ENCODE measurements around the gene MORN5. TPM values are rescaled to one million over a fixed set of nuclear protein-coding genes. Genes with fewer than 3 reads are reported as not detected.

Gene MORN5
- polyA plus RNA-seq, 2 of the 4 experiments (the other 2 are of a cell fraction): not detected

DNA sequence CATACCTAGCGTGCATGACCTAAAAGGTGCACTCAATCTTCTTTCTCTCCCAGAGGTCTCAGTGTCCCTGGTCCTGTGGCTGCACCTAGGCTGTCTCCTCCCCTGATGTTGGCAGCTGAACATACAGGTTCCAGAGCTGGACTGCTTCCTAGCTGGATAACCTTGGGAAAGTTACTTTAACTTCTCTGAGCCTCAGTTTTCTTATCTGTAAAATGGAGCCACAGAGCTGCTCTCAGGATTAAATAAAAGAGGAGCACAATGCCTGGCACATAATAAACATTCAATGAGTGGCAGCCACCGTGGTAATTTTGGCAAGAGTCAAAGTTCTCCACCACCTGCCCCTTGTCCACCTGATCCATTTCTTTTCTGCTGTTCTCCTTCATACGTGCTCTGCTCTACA is 14.0 kb downstream of the MORN5 start (continued):
- TF ChIP-seq, protein P1, sequence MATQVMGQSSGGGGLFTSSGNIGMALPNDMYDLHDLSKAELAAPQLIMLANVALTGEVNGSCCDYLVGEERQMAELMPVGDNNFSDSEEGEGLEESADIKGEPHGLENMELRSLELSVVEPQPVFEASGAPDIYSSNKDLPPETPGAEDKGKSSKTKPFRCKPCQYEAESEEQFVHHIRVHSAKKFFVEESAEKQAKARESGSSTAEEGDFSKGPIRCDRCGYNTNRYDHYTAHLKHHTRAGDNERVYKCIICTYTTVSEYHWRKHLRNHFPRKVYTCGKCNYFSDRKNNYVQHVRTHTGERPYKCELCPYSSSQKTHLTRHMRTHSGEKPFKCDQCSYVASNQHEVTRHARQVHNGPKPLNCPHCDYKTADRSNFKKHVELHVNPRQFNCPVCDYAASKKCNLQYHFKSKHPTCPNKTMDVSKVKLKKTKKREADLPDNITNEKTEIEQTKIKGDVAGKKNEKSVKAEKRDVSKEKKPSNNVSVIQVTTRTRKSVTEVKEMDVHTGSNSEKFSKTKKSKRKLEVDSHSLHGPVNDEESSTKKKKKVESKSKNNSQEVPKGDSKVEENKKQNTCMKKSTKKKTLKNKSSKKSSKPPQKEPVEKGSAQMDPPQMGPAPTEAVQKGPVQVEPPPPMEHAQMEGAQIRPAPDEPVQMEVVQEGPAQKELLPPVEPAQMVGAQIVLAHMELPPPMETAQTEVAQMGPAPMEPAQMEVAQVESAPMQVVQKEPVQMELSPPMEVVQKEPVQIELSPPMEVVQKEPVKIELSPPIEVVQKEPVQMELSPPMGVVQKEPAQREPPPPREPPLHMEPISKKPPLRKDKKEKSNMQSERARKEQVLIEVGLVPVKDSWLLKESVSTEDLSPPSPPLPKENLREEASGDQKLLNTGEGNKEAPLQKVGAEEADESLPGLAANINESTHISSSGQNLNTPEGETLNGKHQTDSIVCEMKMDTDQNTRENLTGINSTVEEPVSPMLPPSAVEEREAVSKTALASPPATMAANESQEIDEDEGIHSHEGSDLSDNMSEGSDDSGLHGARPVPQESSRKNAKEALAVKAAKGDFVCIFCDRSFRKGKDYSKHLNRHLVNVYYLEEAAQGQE (IDR thresholded peaks at IDR 0.05): no peak

DNA sequence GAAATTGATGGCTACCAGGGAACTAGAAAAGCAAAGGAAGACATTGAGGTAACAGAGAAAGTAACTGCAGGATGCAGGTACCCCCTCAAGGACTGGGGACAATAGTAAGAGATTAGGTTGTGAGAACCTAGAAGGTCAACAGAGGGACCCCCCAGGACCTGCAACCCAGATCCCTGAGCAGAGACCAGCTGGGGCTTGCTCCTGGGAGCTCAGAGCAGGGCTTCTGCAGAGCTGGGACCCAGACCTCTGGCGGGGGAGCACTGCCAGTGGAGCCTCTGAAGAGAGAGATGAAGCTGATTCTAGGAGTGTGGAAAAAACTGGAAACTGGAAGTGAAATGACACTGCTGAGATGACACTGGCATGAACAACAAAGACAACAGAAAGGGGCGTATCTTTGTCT is 17.2 kb downstream of the MORN5 start:
- peaks cover 8% of the 10 kb centered on the region for H3K4me1 ChIP-seq
- ATAC-seq: no peak
- FAIRE-seq: no peak
- ChIA-PET POLR2A (no interaction called here), CTCF (interaction anchor here (0.8 to 1.2 kb wide), 4 partner anchors 9 to 174 kb away, joined by 3 to 4 read pairs (median 4); no protein-coding TSS in a partner anchor)
- H3K9me3 ChIP-seq: no peaks in the 10 kb centered on the region
- H3K27ac ChIP-seq: no peak overlapping the region
- TF ChIP-seq HDAC2 (IDR thresholded peaks at IDR 0.05) (no peak), HOXB13 (CRISPR knock-in tag; IDR thresholded peaks at IDR 0.05; ENCODE audit: low read depth) (no peak), PHF8 (IDR thresholded peaks at IDR 0.05; ENCODE audit: borderline replicate concordance, low read depth) (no peak), MAZ (IDR thresholded peaks at IDR 0.05; ENCODE audit: borderline replicate concordance, low read depth, low read length) (no peak), TP53 (CRISPR knock-in tag; IDR thresholded peaks at IDR 0.05) (no peak), POLR2AphosphoS2 (conservative IDR thresholded peaks at IDR 0.05; ENCODE audit: low read length) (no peak), BHLHE40 (IDR thresholded peaks at IDR 0.05; ENCODE audit: low read depth, low read length) (no peak), HEYL (CRISPR knock-in tag; IDR thresholded peaks at IDR 0.05) (no peak), GATA3 (IDR thresholded peaks at IDR 0.05; ENCODE audit: borderline replicate concordance) (no peak), CHD4 (IDR thresholded peaks at IDR 0.05; ENCODE audit: borderline replicate concordance) (no peak), NR3C1 (IDR thresholded peaks at IDR 0.05) (no peak), KDM1A (IDR thresholded peaks at IDR 0.05; ENCODE audit: low read depth) (no peak)
- TF ChIP-seq, protein P2, sequence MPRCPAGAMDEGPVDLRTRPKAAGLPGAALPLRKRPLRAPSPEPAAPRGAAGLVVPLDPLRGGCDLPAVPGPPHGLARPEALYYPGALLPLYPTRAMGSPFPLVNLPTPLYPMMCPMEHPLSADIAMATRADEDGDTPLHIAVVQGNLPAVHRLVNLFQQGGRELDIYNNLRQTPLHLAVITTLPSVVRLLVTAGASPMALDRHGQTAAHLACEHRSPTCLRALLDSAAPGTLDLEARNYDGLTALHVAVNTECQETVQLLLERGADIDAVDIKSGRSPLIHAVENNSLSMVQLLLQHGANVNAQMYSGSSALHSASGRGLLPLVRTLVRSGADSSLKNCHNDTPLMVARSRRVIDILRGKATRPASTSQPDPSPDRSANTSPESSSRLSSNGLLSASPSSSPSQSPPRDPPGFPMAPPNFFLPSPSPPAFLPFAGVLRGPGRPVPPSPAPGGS (IDR thresholded peaks at IDR 0.05): no peak
- WGBS (ENCODE audit: missing lambda C conversion rate): 40% methylated on average over 2 of the region's 2 CpGs
- no peak overlapping the region for H3K4me3 ChIP-seq
- no peak overlapping the region for H3K4me2 ChIP-seq
- no peak for DNase-seq (ENCODE audit: low read depth in 1 of 2, low spot score in 1 of 2)

DNA sequence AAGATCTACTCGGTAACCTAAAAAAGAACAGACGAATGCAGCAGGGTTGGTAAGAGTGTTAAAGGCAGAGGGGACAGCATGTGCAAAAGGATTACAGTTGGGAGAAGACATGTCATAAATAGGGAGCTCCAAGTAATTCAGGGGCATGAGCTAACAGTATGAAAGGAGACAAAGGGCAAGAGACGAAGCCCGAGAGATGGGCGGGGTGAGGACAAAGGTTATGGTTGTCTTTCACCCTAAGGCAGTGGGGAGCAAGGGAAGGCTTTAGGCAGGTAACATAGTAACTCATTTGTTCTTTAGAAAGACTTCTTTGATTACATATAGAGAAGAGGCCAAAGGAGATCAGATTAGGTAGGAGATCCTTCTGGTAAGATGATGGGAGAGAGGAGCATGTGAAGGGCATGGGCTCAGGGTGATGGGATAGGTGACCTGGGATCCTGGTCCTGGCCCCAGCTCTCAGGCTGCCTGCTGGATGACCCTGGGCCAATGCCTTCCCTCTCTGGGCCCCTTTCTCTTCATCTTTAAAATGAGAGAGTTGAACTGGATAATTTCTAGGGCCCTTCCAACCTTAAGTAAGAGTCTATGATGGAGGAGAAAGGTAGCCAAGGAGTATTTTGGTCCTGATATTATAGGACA is 19.5 kb downstream of the MORN5 start:
- POLR2A ChIA-PET: no interaction called here
- Histone ChIP-seq H3K4me2 (no peak overlapping the region), H3K4me1 (peaks cover 8% of the 10 kb centered on the region), H3K9me3 (no peaks in the 10 kb centered on the region), H3K27ac (no peak overlapping the region), H3K4me3 (no peak overlapping the region)
- 61% methylated on average over 5 of the region's 5 CpGs for WGBS (ENCODE audit: missing lambda C conversion rate)
- FAIRE-seq (no peak), DNase-seq (ENCODE audit: low read depth in 1 of 2, low spot score in 1 of 2) (no peak), ATAC-seq (no peak)
- CTCF ChIA-PET: interaction anchor here (1.1 kb wide), 1 partner anchor 42 kb away, joined by 3 read pairs; no protein-coding TSS in a partner anchor
- TF ChIP-seq GATA3 (IDR thresholded peaks at IDR 0.05; ENCODE audit: borderline replicate concordance) (no peak), EHF (CRISPR knock-in tag; IDR thresholded peaks at IDR 0.05) (no peak), MAZ (IDR thresholded peaks at IDR 0.05; ENCODE audit: borderline replicate concordance, low read depth, low read length) (no peak), FOSL2 (IDR thresholded peaks at IDR 0.05) (no peak), FOSL2 (CRISPR knock-in tag; IDR thresholded peaks at IDR 0.05) (no peak), HOXA7 (CRISPR knock-in tag; IDR thresholded peaks at IDR 0.05) (no peak), JUN (IDR thresholded peaks at IDR 0.05) (no peak)
- TF ChIP-seq, protein P2 (IDR thresholded peaks at IDR 0.05): no peak
